HEK293T (cell line): ENCODE data around the gene PPP1CC.

ENCODE experiments used
- CTCF ChIA-PET: fragments of 350-600 bp; formaldehyde crosslinking; extraction: SDS; loops from one replicate; lab custom pipeline; 2021; ENCODE audit warnings: antibody characterized with exemption, inconsistent platforms; lab: Yijun Ruan, JAX
- POLR2A ChIA-PET: fragments of 350-600 bp; formaldehyde crosslinking; extraction: SDS; loops from one replicate; lab custom pipeline; 2020; ENCODE audit warnings: antibody characterized with exemption, inconsistent platforms; lab: Yijun Ruan, JAX
- DNase-seq: peaks from one replicate; pipeline ENCODE4 v3.0.0; 2012; ENCODE audit warnings: mixed read lengths; ENCODE audit errors: extremely low spot score
- ARNT ChIP-seq: fragments of 450-650 bp; IDR thresholded peaks from 2 replicates; pipeline ENCODE4 v1.6.1; 2017; ENCODE audit warnings: mild to moderate bottlenecking
- BHLHE40 ChIP-seq: fragments of 450-650 bp; IDR thresholded peaks from 2 replicates; pipeline ENCODE4 v1.6.1; 2016; ENCODE audit warnings: mild to moderate bottlenecking, moderate library complexity, borderline replicate concordance
- CTBP1 ChIP-seq: fragments of 450-650 bp; IDR thresholded peaks from 2 replicates; pipeline ENCODE4 v1.6.1; 2016; ENCODE audit warnings: borderline replicate concordance
- ELF4 ChIP-seq: fragments of 450-650 bp; IDR thresholded peaks from 2 replicates; pipeline ENCODE4 v1.6.1; 2017; ENCODE audit warnings: antibody characterized with exemption
- FOXA1 ChIP-seq: fragments of 450-650 bp; IDR thresholded peaks from 2 replicates; pipeline ENCODE4 v1.6.1; 2016; ENCODE audit warnings: mild to moderate bottlenecking
- FOXK2 ChIP-seq: fragments of 450-650 bp; IDR thresholded peaks from 2 replicates; pipeline ENCODE4 v1.6.1; 2016; ENCODE audit warnings: mild to moderate bottlenecking
- FOXM1 ChIP-seq: fragments of 450-650 bp; IDR thresholded peaks from 2 replicates; pipeline ENCODE4 v1.6.1; 2017; ENCODE audit warnings: mild to moderate bottlenecking, borderline replicate concordance
- HDGF ChIP-seq: fragments of 450-650 bp; IDR thresholded peaks from 2 replicates; pipeline ENCODE4 v1.6.1; 2017; ENCODE audit warnings: antibody characterized with exemption, borderline replicate concordance
- L3MBTL2 ChIP-seq: fragments of 450-650 bp; conservative IDR thresholded peaks from 2 replicates; pipeline ENCODE4 v1.6.1; 2016; ENCODE audit warnings: mild to moderate bottlenecking
- LEF1 ChIP-seq: fragments of 450-650 bp; IDR thresholded peaks from 2 replicates; pipeline ENCODE4 v1.6.1; 2017; ENCODE audit warnings: mild to moderate bottlenecking, borderline replicate concordance
- NFRKB ChIP-seq: fragments of 450-650 bp; IDR thresholded peaks from 2 replicates; pipeline ENCODE4 v1.6.1; 2016; ENCODE audit warnings: mild to moderate bottlenecking, moderate library complexity
- PKNOX1 ChIP-seq: fragments of 450-650 bp; IDR thresholded peaks from 2 replicates; pipeline ENCODE4 v1.6.1; 2016
- SP1 ChIP-seq: fragments of 450-650 bp; IDR thresholded peaks from 2 replicates; pipeline ENCODE4 v1.6.1; 2017
- SUZ12 ChIP-seq: fragments of 450-650 bp; IDR thresholded peaks from 2 replicates; pipeline ENCODE4 v1.6.1; 2016; ENCODE audit warnings: mild to moderate bottlenecking
- TARDBP ChIP-seq: fragments of 450-650 bp; IDR thresholded peaks from 2 replicates; pipeline ENCODE4 v1.6.1; 2016
- ZNF384 ChIP-seq: fragments of 450-650 bp; IDR thresholded peaks from 2 replicates; pipeline ENCODE4 v1.6.1; 2016

The PPP1CC gene

GRCh38 chr12:110687396-110688169 lies 55.1 kb downstream of the PPP1CC start:
- POLR2A ChIA-PET = no interaction called here
- no peak for TF ChIP-seq SUZ12
- no peak for TF ChIP-seq ZNF384
- TF ChIP-seq L3MBTL2 = no peak
- no peak for TF ChIP-seq FOXK2
- no peak for TF ChIP-seq LEF1
- no peak for TF ChIP-seq TARDBP
- TF ChIP-seq NFRKB = no peak
- no peak for TF ChIP-seq ELF4
- TF ChIP-seq SP1 = no peak
- no peak for TF ChIP-seq ARNT
- TF ChIP-seq FOXM1 = no peak
- TF ChIP-seq CTBP1 = no peak
- no peak for TF ChIP-seq BHLHE40
- TF ChIP-seq FOXA1 = no peak
- TF ChIP-seq PKNOX1 = no peak
- TF ChIP-seq HDGF = no peak
- CTCF ChIA-PET = no interaction called here
- no peak for DNase-seq

GRCh38 chr12:110686294-110686903 lies 56.3 kb downstream of the PPP1CC start:
- TF ChIP-seq CTBP1 = no peak
- TF ChIP-seq LEF1 = no peak
- no peak for TF ChIP-seq L3MBTL2
- no peak for TF ChIP-seq ZNF384
- TF ChIP-seq ELF4 = no peak
- TF ChIP-seq FOXK2 = no peak
- no peak for TF ChIP-seq SUZ12
- no peak for TF ChIP-seq ARNT
- TF ChIP-seq FOXA1 = no peak
- no peak for TF ChIP-seq NFRKB
- TF ChIP-seq TARDBP = no peak
- no peak for TF ChIP-seq SP1
- TF ChIP-seq BHLHE40 = no peak
- no peak for TF ChIP-seq PKNOX1
- DNase-seq = no peak
- CTCF ChIA-PET = no interaction called here
- POLR2A ChIA-PET = no interaction called here

GRCh38 chr12:110684312-110684836 lies 58.3 kb downstream of the PPP1CC start:
- ChIA-PET CTCF (no interaction called here), POLR2A (no interaction called here)
- TF ChIP-seq CTBP1 (no peak), FOXK2 (no peak), ELF4 (no peak), FOXM1 (no peak), LEF1 (no peak), ARNT (no peak), BHLHE40 (no peak), FOXA1 (no peak)
- DNase-seq = no peak

GRCh38 chr12:110683888-110684287 lies 58.8 kb downstream of the PPP1CC start:
- no peak for DNase-seq
- ChIA-PET CTCF (no interaction called here), POLR2A (no interaction called here)
- TF ChIP-seq SUZ12 (no peak), TARDBP (no peak), FOXK2 (no peak), CTBP1 (no peak), FOXM1 (no peak), FOXA1 (no peak), HDGF (no peak), BHLHE40 (no peak)

- no peak for TF ChIP-seq HDGF
- TF ChIP-seq TARDBP = no peak
- TF ChIP-seq LEF1 = no peak
- TF ChIP-seq PKNOX1 = no peak
- no peak for TF ChIP-seq SP1
- CTCF ChIA-PET = no interaction called here
Observed at GRCh38 chr12:110680032-110680431, 62.7 kb downstream of the PPP1CC start.

GRCh38 chr12:110679201-110679600 lies 63.5 kb downstream of the PPP1CC start:
- DNase-seq = no peak
- TF ChIP-seq CTBP1 = no peak
- no peak for TF ChIP-seq BHLHE40
- TF ChIP-seq ZNF384 = no peak
- TF ChIP-seq TARDBP = no peak
- no peak for TF ChIP-seq PKNOX1
- no peak for TF ChIP-seq FOXA1
- TF ChIP-seq FOXM1 = no peak
- TF ChIP-seq ARNT = no peak
- TF ChIP-seq FOXK2 = no peak
- TF ChIP-seq LEF1 = no peak
- CTCF ChIA-PET = interaction anchor here (0.6 to 1.6 kb wide), 2 partner anchors 15 to 1160 kb away, joined by 3 read pairs; no protein-coding TSS in a partner anchor
- POLR2A ChIA-PET = no interaction called here

More at GRCh38 chr12:110680032-110680431, 62.7 kb downstream of the PPP1CC start:
- no peak for DNase-seq
- POLR2A ChIA-PET = no interaction called here
